Left hindlimb (tissue), 1 donor: Measurements from ENCODE around the gene SCGB1D2.
"Not testable (repeated sequence)": the region's sequence is repeated elsewhere in the genome, so short reads cannot be mapped to it uniquely, and the experiment has no call there.

Source experiments
- DNase-seq: peaks from one replicate; pipeline ENCODE4 v3.0.0-alpha.2; 2018

Gene SCGB1D2

GRCh38 chr11:62242021-62242420 is at the start of gene SCGB1D2:
SCGB1D2 (plus strand) TSS chr11:62242239; CDS start chr11:62242308, 69 bp downstream.
- DNase-seq: no peak

- DNase-seq: no peak
Observed at GRCh38 chr11:62193952-62194351, 48.1 kb upstream of the SCGB1D2 start.

- DNase-seq: not testable (repeated sequence)
Observed at GRCh38 chr11:62195010-62195409, 47.0 kb upstream of the SCGB1D2 start.

- DNase-seq: no peak
Observed at GRCh38 chr11:62195945-62196344, 46.1 kb upstream of the SCGB1D2 start.

- not testable (repeated sequence) for DNase-seq
Observed at GRCh38 chr11:62197400-62197799, 44.6 kb upstream of the SCGB1D2 start.

- DNase-seq: no peak
Observed at GRCh38 chr11:62201376-62201775, 40.7 kb upstream of the SCGB1D2 start.

- DNase-seq: no peak
Observed at GRCh38 chr11:62202910-62203309, 39.1 kb upstream of the SCGB1D2 start.

GRCh38 chr11:62204430-62204829 is 37.6 kb upstream of the SCGB1D2 start:
- DNase-seq: no peak

- DNase-seq: no peak
Observed at GRCh38 chr11:62205441-62205840, 36.6 kb upstream of the SCGB1D2 start.

- not testable (repeated sequence) for DNase-seq
Observed at GRCh38 chr11:62206276-62207066, 35.6 kb upstream of the SCGB1D2 start.

- DNase-seq: no peak
Observed at GRCh38 chr11:62208785-62209144, 33.3 kb upstream of the SCGB1D2 start.

- DNase-seq: no peak
Observed at GRCh38 chr11:62217191-62217748, 24.8 kb upstream of the SCGB1D2 start.

- DNase-seq: no peak
Observed at GRCh38 chr11:62221498-62221897, 20.5 kb upstream of the SCGB1D2 start.

- no peak for DNase-seq
Observed at GRCh38 chr11:62223095-62223494, 18.9 kb upstream of the SCGB1D2 start.

GRCh38 chr11:62233730-62234129 is 8.3 kb upstream of the SCGB1D2 start:
- DNase-seq: no peak

- no peak for DNase-seq
Observed at GRCh38 chr11:62236187-62236586, 5.9 kb upstream of the SCGB1D2 start.

GRCh38 chr11:62237499-62237898 is 4.5 kb upstream of the SCGB1D2 start:
- DNase-seq: no peak

GRCh38 chr11:62238151-62238550 is 3.9 kb upstream of the SCGB1D2 start:
- no peak for DNase-seq

GRCh38 chr11:62241095-62241494 is 944 bp upstream of the SCGB1D2 start:
- DNase-seq: no peak

- DNase-seq: no peak
Observed at GRCh38 chr11:62245271-62245753, 3.3 kb downstream of the SCGB1D2 start.

- DNase-seq: no peak
Observed at GRCh38 chr11:62251698-62252097, 9.7 kb downstream of the SCGB1D2 start.

GRCh38 chr11:62253999-62254542 is 12.0 kb downstream of the SCGB1D2 start:
- no peak for DNase-seq

- no peak for DNase-seq
Observed at GRCh38 chr11:62256281-62256680, 14.2 kb downstream of the SCGB1D2 start.

- DNase-seq: no peak
Observed at GRCh38 chr11:62260261-62260953, 18.4 kb downstream of the SCGB1D2 start.
